Prostate gland (tissue), 2 donors: ENCODE data around the gene TMEM19. TPM values are rescaled to one million over a fixed set of nuclear protein-coding genes. Genes with fewer than 3 reads are reported as not detected.

ENCODE experiments used
- DNase-seq: peaks from one replicate; pipeline ENCODE4 v3.0.0-alpha.2; 2019; ENCODE audit warnings: low spot score
- H3K27ac ChIP-seq, 2 donors: fragments of 200-600 bp; sonication (generic); 2 replicates each; pipeline ENCODE4 v1.5.1; 2017 to 2019
- H3K27me3 ChIP-seq: fragments of 200-600 bp; sonication (generic); replicated peaks from 2 replicates; pipeline ENCODE4 v1.5.1; 2019; ENCODE audit not compliant: insufficient read depth
- H3K36me3 ChIP-seq, 2 donors: fragments of 200-600 bp; sonication (generic); 1 replicate in 1 of 2; 2 replicates in 1 of 2; pipeline versions ENCODE4 v1.5.1 to v1.8.1; 2017 to 2019
- H3K4me1 ChIP-seq: fragments of 200-600 bp; sonication (generic); replicated peaks from 2 replicates; pipeline ENCODE4 v1.5.1; 2019
- H3K4me3 ChIP-seq, 2 donors: fragments of 200-600 bp; sonication (generic); 2 replicates each; pipeline ENCODE4 v1.5.1; 2017 to 2019
- H3K9me3 ChIP-seq: fragments of 200-600 bp; sonication (generic); 2 replicates; pipeline ENCODE4 v1.5.1; 2017
- CTCF ChIP-seq, 4 experiments: fragments of 200-600 bp in 2 of 4; fragments of 450-650 bp in 2 of 4; sonication (generic) in 2 of 4; IDR thresholded peaks; 1 replicate in 3 of 4; 2 replicates in 1 of 4; pipeline ENCODE4 v1.5.1; 2016 to 2019; ENCODE audit warnings: antibody characterized with exemption in 4 of 4, mild to moderate bottlenecking in 2 of 4, moderate library complexity in 2 of 4
- POLR2A ChIP-seq: fragments of 450-650 bp; IDR thresholded peaks from one replicate; pipeline ENCODE4 v1.6.1; 2016; ENCODE audit warnings: antibody characterized with exemption, mild to moderate bottlenecking
- POLR2AphosphoS5 ChIP-seq: sonication (generic); formaldehyde crosslinking; IDR thresholded peaks from one replicate; pipeline ENCODE4 v1.6.1; 2017; ENCODE audit warnings: antibody characterized with exemption
- WGBS: methylation state at CpG from one replicate; pipeline ENCODE4 v1.1.5; 2018; 5-methylcytosine and 5-hydroxymethylcytosine counted together
- intact Hi-C: fragments of 100-400 bp; cut with DNase I; formaldehyde crosslinking; loops from one replicate; pipeline ENCODE4 v1.14.2; 2022
- total RNA-seq, 2 donors: library from RNA; depleted of rRNA; stranded (reverse); fragments of >200 nt; gene quantifications; one replicate each; pipeline ENCODE4 v1.1.0, GENCODE V29; 2016

TMEM19 gene
- total RNA-seq, 2 donors from 2014 or later, result 21.1 to 39.0 TPM

DNA sequence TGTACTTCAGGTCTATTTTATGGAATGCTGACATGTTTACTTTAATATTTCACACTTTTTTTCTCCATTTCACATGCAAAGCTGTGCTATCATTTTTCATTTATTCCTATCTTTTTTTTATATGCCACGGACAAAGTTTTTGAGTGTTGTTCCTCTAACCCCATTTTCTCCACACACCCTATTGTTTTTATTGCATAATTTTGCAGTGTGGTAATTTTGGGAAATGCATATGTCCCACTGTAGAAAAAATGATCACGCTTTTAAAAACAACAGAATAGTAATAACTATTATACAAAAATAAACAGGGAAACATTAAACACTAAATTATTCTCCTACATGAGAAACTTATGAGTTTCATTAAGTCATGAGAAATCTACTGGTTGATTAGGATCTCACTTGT lies 36.5 kb upstream of the TMEM19 start:
- Histone ChIP-seq H3K27ac (no peak overlapping the region), H3K27me3 (no peaks in the 10 kb centered on the region), H3K9me3 (no peaks in the 10 kb centered on the region), H3K36me3 (no peaks in the 10 kb centered on the region), H3K4me1 (no peaks in the 10 kb centered on the region), H3K4me3 (no peak overlapping the region)
- TF ChIP-seq CTCF (IDR thresholded peaks at IDR 0.05) (no peak), POLR2A (no peak), POLR2AphosphoS5 (no peak)
- no peak for DNase-seq
- WGBS, result 90% methylated on average over 2 of the region's 2 CpGs
- intact Hi-C loops, result loop anchor here (10.0 kb wide), 1 partner anchor 235 kb away; no protein-coding TSS in a partner anchor

- no peaks in the 10 kb centered on the region for H3K9me3 ChIP-seq
- no peaks in the 10 kb centered on the region for H3K4me1 ChIP-seq
- DNase-seq, result no peak
- no peaks in the 10 kb centered on the region for H3K27me3 ChIP-seq
- TF ChIP-seq POLR2A (no peak), CTCF (IDR thresholded peaks at IDR 0.05) (no peak), POLR2AphosphoS5 (no peak)
- H3K36me3 ChIP-seq, result no peaks in the 10 kb centered on the region
- no peak overlapping the region for H3K4me3 ChIP-seq
- WGBS, result 86% methylated on average over 1 of the region's 1 CpG
- no peak overlapping the region for H3K27ac ChIP-seq
- intact Hi-C loops, result no loop called here
Measured at GRCh38 chr12:71652656-71653055, 33.2 kb upstream of the TMEM19 start.

- intact Hi-C loops, result no loop called here
- H3K4me1 ChIP-seq, result no peaks in the 10 kb centered on the region
- WGBS, result 90% methylated on average over 2 of the region's 2 CpGs
- no peak overlapping the region for H3K27ac ChIP-seq
- H3K36me3 ChIP-seq, result no peaks in the 10 kb centered on the region
- DNase-seq, result no peak
- no peaks in the 10 kb centered on the region for H3K9me3 ChIP-seq
- H3K4me3 ChIP-seq, result no peak overlapping the region
- H3K27me3 ChIP-seq, result no peaks in the 10 kb centered on the region
- TF ChIP-seq CTCF (IDR thresholded peaks at IDR 0.05) (no peak), POLR2A (no peak), POLR2AphosphoS5 (no peak)
Measured at GRCh38 chr12:71653137-71653536, 32.7 kb upstream of the TMEM19 start.

GRCh38 chr12:71654200-71654599 lies 31.7 kb upstream of the TMEM19 start:
- intact Hi-C loops, result no loop called here
- TF ChIP-seq POLR2AphosphoS5, result no peak
- TF ChIP-seq CTCF (IDR thresholded peaks at IDR 0.05), result no peak
- TF ChIP-seq POLR2A, result no peak
- H3K27ac ChIP-seq, result no peak overlapping the region
- H3K36me3 ChIP-seq, result no peaks in the 10 kb centered on the region
- no peak for DNase-seq
- no peaks in the 10 kb centered on the region for H3K27me3 ChIP-seq
- no peaks in the 10 kb centered on the region for H3K9me3 ChIP-seq
- 82% methylated on average over 3 of the region's 3 CpGs for WGBS
- H3K4me1 ChIP-seq, result no peaks in the 10 kb centered on the region
- H3K4me3 ChIP-seq, result no peak overlapping the region

DNA sequence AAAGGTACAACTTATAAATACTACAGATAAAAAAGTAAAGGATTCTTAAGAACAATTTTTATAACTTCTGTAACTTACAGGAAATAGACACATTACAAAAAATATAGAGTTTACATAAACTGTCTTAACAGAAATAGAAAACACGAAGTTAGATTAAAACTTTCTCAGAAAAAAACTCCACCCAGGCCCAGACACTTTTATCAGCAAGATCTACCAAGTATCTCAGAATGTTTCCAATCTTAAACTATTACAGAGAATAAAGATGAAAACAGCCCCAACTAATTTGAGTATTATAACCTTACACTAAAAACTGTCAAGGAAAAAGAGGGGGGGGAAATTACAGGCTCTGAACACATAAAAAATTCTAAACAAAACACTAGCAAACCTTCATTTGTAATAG lies 30.4 kb upstream of the TMEM19 start:
- H3K27me3 ChIP-seq, result no peaks in the 10 kb centered on the region
- intact Hi-C loops, result no loop called here
- no peak for DNase-seq
- no peaks in the 10 kb centered on the region for H3K36me3 ChIP-seq
- no peaks in the 10 kb centered on the region for H3K4me1 ChIP-seq
- H3K27ac ChIP-seq, result no peak overlapping the region
- H3K4me3 ChIP-seq, result no peak overlapping the region
- WGBS, result 64% methylated on average over 1 of the region's 1 CpG
- no peaks in the 10 kb centered on the region for H3K9me3 ChIP-seq
- TF ChIP-seq POLR2AphosphoS5, result no peak
- no peak for TF ChIP-seq CTCF (IDR thresholded peaks at IDR 0.05)
- TF ChIP-seq POLR2A, result no peak
